GM21390 (cell line): ENCODE data around the gene DEPDC1B.
"Not testable (repeated sequence)": the region's sequence is repeated elsewhere in the genome, so short reads cannot be mapped to it uniquely, and the experiment has no call there.

Source experiments
- ATAC-seq: cut with Tn5 transposase; IDR thresholded peaks from one replicate; pipeline ENCODE4 v1.9.1; 2021; ENCODE audit not compliant: unreplicated experiment

The DEPDC1B gene

GRCh38 chr5:60590172-60590571, 109.8 kb downstream of the DEPDC1B start:
- ATAC-seq = no peak

GRCh38 chr5:60587312-60587711, 112.7 kb downstream of the DEPDC1B start:
- not testable (repeated sequence) for ATAC-seq

- ATAC-seq = no peak
Observed at GRCh38 chr5:60586307-60586901, 113.6 kb downstream of the DEPDC1B start.

- no peak for ATAC-seq
Observed at GRCh38 chr5:60585618-60586017, 114.3 kb downstream of the DEPDC1B start.

GRCh38 chr5:60584304-60584703, 115.7 kb downstream of the DEPDC1B start:
- ATAC-seq = no peak

- no peak for ATAC-seq
Observed at GRCh38 chr5:60583616-60584015, 116.3 kb downstream of the DEPDC1B start.

- ATAC-seq = no peak
Observed at GRCh38 chr5:60578315-60578714, 121.7 kb downstream of the DEPDC1B start.

- no peak for ATAC-seq
Observed at GRCh38 chr5:60577116-60577515, 122.8 kb downstream of the DEPDC1B start.

- no peak for ATAC-seq
Observed at GRCh38 chr5:60576425-60576824, 123.5 kb downstream of the DEPDC1B start.

GRCh38 chr5:60568646-60569045, 131.3 kb downstream of the DEPDC1B start:
- ATAC-seq = no peak

GRCh38 chr5:60563696-60564324, 136.2 kb downstream of the DEPDC1B start:
- ATAC-seq = no peak

GRCh38 chr5:60553291-60553690, 146.7 kb downstream of the DEPDC1B start:
- not testable (repeated sequence) for ATAC-seq

GRCh38 chr5:60551829-60552228, 148.1 kb downstream of the DEPDC1B start:
- ATAC-seq = no peak

GRCh38 chr5:60551250-60551649, 148.7 kb downstream of the DEPDC1B start:
- ATAC-seq = no peak

- no peak for ATAC-seq
Observed at GRCh38 chr5:60550311-60550710, 149.7 kb downstream of the DEPDC1B start.

GRCh38 chr5:60549841-60550240, 150.1 kb downstream of the DEPDC1B start:
- no peak for ATAC-seq
